Keratinocyte (primary cell): ENCODE data around the gene IDE. TPM values are rescaled to one million over a fixed set of nuclear protein-coding genes. Genes with fewer than 3 reads are reported as not detected.

Experiments used
- DNase-seq: peaks from one replicate; pipeline ENCODE4 v3.0.0-alpha.2; 2011; ENCODE audit warnings: low read depth, missing footprints, low spot score
- FAIRE-seq: peaks from 2 replicates; lab custom pipeline; 2011; peaks lifted over from hg19 to GRCh38; lab: Jason Lieb, UNC
- H2AFZ ChIP-seq: 2 replicates; pipeline ENCODE4 v1.6.0; 2012; ENCODE audit warnings: low read length, control low read depth, inconsistent platforms; ENCODE audit not compliant: control insufficient read depth
- H3K27ac ChIP-seq: 2 replicates; pipeline ENCODE4 v1.5.1; 2011; ENCODE audit warnings: low read length; ENCODE audit not compliant: control insufficient read depth, insufficient read depth
- H3K27me3 ChIP-seq: 3 replicates; pipeline ENCODE4 v1.6.0; 2011; ENCODE audit warnings: low read length; ENCODE audit not compliant: control insufficient read depth, insufficient read depth; ENCODE audit errors: extremely low read depth
- H3K36me3 ChIP-seq, 2 experiments: 2 replicates in 1 of 2; 3 replicates in 1 of 2; pipeline ENCODE4 v1.5.1; 2011; ENCODE audit warnings: low read length in 2 of 2, mild to moderate bottlenecking in 1 of 2; ENCODE audit not compliant: control insufficient read depth in 2 of 2, insufficient read depth in 2 of 2; ENCODE audit errors: extremely low read depth in 1 of 2
- H3K4me1 ChIP-seq: 3 replicates; pipeline ENCODE4 v1.5.1; 2011; ENCODE audit warnings: low read length; ENCODE audit not compliant: control insufficient read depth, insufficient read depth; ENCODE audit errors: extremely low read depth
- H3K4me2 ChIP-seq: 3 replicates; pipeline ENCODE4 v1.6.0; 2011; ENCODE audit warnings: low read depth, low read length; ENCODE audit not compliant: control insufficient read depth, insufficient read depth; ENCODE audit errors: extremely low read depth
- H3K4me3 ChIP-seq, 3 experiments: fragments of 200-600 bp in 1 of 3; sonication (generic) in 1 of 3; 2 replicates in 2 of 3; 3 replicates in 1 of 3; pipeline ENCODE4 v1.5.1; 2011 to 2016; ENCODE audit warnings: low read length in 3 of 3, mild to moderate bottlenecking in 3 of 3, control low read depth in 2 of 3, inconsistent platforms in 1 of 3, low read depth in 1 of 3, mixed read lengths in 1 of 3, mixed run types in 1 of 3, moderate library complexity in 1 of 3; ENCODE audit not compliant: control insufficient read depth in 2 of 3, insufficient read depth in 2 of 3; ENCODE audit errors: extremely low read depth in 1 of 3
- H3K79me2 ChIP-seq: 2 replicates; pipeline ENCODE4 v1.6.0; 2012; ENCODE audit warnings: low read length; ENCODE audit not compliant: control insufficient read depth, insufficient read depth
- H3K9ac ChIP-seq: 3 replicates; pipeline ENCODE4 v1.6.0; 2011; ENCODE audit warnings: low read length; ENCODE audit not compliant: control insufficient read depth, insufficient read depth; ENCODE audit errors: extremely low read depth
- H3K9me1 ChIP-seq: 3 replicates; pipeline ENCODE4 v1.6.0; 2011; ENCODE audit warnings: low read length; ENCODE audit not compliant: control insufficient read depth, insufficient read depth; ENCODE audit errors: extremely low read depth
- H3K9me3 ChIP-seq: 2 replicates; pipeline ENCODE4 v1.5.1; 2012; ENCODE audit warnings: low read depth, low read length; ENCODE audit not compliant: control insufficient read depth
- H4K20me1 ChIP-seq: 3 replicates; pipeline ENCODE4 v1.6.0; 2011; ENCODE audit warnings: low read length; ENCODE audit not compliant: control insufficient read depth, insufficient read depth; ENCODE audit errors: extremely low read depth
- EZH2 ChIP-seq: IDR thresholded peaks from one replicate; pipeline ENCODE4 v1.6.1; 2012; ENCODE audit warnings: inconsistent platforms, mild to moderate bottlenecking, low read length, moderate library complexity
- dilution Hi-C: fragments of 300-500 bp; cut with MboI; formaldehyde crosslinking; loops from one replicate; pipeline ENCODE4 v1.7.0; 2020; ENCODE audit warnings: low sequenced_read_pairs; ENCODE audit not compliant: extremely low pct_ligation_motif_present
- polyA plus RNA-seq, 5 experiments: library from polyadenylated mRNA; depleted of rRNA in 3 of 5; stranded (reverse) in 3 of 5; stranded (forward) in 1 of 5; unstranded in 1 of 5; fragments of >200 nt; gene quantifications; 1 replicate in 1 of 5; 2 replicates in 3 of 5; 3 replicates in 1 of 5; pipeline versions ENCODE4 v1.2.1 to v1.2.3, GENCODE V29; 2011 to 2012; ENCODE audit warnings: missing spikeins in 2 of 5, low read depth in 1 of 5, low replicate concordance in 1 of 5
- TF ChIP-seq, protein P1 (sequence below), 3 experiments: IDR thresholded peaks in 1 of 3; conservative IDR thresholded peaks in 1 of 3; optimal IDR thresholded peaks in 1 of 3; 2 replicates in 2 of 3; 3 replicates in 1 of 3; pipeline versions ENCODE3 to v1.5.1; 2011; ENCODE audit warnings: low read length in 3 of 3, mild to moderate bottlenecking in 3 of 3, moderate library complexity in 2 of 3, control low read depth in 1 of 3, inconsistent platforms in 1 of 3; ENCODE audit not compliant: insufficient read depth in 2 of 3; ENCODE audit errors: extremely low read depth in 1 of 3

Gene IDE
- polyA plus RNA-seq, 1 donor (not counting 4 experiments of a cell fraction or from before 2014, with no cell fraction given) = 24.4 TPM

DNA sequence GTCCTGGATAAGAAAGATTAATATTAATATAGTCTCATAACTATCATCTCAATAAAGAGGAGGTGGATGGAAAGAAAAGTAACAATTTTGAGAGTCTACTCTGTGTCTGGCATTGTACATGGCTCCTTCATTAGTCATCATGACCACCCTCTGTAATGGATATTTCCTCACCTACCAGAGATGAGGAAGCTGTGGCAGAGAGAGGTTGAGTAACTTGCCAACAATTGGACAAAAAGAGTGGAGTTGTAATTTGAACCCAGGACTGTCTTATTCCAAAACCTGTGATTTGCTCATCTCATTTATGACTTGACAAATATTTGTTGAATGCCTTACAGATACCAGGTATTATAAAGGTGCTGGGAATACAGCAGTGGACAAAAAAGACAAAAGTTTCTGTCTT, 2.1 kb upstream of the IDE start:
- FAIRE-seq = peak; percentile 81
- Histone ChIP-seq H3K4me2 (no peak overlapping the region), H3K79me2 (peaks cover 21% of the 10 kb centered on the region), H3K9me3 (no peaks in the 10 kb centered on the region), H3K36me3 (no peaks in the 10 kb centered on the region), H3K4me3 (no peak overlapping the region), H3K4me1 (peaks cover 23% of the 10 kb centered on the region), H3K9ac (no peak overlapping the region), H3K27ac (no peak overlapping the region), H3K9me1 (no peaks in the 10 kb centered on the region), H2AFZ (no peak overlapping the region), H4K20me1 (no peaks in the 10 kb centered on the region), H3K27me3 (no peaks in the 10 kb centered on the region)
- DNase-seq = no peak
- TF ChIP-seq EZH2 = no peak
- TF ChIP-seq, protein P1, sequence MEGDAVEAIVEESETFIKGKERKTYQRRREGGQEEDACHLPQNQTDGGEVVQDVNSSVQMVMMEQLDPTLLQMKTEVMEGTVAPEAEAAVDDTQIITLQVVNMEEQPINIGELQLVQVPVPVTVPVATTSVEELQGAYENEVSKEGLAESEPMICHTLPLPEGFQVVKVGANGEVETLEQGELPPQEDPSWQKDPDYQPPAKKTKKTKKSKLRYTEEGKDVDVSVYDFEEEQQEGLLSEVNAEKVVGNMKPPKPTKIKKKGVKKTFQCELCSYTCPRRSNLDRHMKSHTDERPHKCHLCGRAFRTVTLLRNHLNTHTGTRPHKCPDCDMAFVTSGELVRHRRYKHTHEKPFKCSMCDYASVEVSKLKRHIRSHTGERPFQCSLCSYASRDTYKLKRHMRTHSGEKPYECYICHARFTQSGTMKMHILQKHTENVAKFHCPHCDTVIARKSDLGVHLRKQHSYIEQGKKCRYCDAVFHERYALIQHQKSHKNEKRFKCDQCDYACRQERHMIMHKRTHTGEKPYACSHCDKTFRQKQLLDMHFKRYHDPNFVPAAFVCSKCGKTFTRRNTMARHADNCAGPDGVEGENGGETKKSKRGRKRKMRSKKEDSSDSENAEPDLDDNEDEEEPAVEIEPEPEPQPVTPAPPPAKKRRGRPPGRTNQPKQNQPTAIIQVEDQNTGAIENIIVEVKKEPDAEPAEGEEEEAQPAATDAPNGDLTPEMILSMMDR (optimal IDR thresholded peaks at IDR 0.05 in 1 of 3, IDR thresholded peaks at IDR 0.05 in 1 of 3, conservative IDR thresholded peaks at IDR 0.05 in 1 of 3; ENCODE audit: extremely low read depth in 1 of 3, insufficient read depth in 2 of 3, low read length in 3 of 3) = no peak
- dilution Hi-C loops = no loop called here

DNA sequence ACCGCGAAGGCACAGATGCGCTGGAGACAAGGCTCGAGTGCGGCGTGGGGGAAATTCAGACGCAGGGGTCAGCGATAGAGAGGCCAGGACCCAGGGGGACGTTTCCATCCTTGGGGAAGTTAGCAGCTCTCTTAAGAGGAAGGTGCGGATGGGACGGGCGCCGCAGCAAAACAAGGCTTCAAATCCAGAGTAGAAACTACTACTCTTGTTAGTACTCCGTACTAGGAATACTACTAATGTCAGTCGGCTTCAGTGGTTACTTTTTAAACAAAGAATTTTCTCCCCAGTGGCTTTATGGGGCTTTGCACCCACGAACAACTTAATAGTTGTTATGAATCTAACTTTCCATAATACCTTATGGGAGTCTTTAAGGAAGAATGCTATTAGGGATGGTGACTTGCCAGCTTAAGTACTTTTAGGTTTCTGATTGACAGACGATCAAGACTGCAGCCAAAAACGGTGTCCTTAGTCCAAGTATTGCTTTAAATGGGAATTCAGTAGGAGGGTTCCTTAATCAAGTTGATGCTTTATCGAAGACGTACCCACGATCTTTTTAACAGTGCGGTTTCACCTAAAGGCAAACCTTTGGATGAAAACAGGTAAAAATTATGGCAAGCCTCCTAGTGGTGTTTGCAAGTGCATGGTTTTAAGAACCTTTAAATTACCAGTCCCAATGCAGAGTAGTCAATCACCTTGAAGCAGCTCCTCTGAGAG, 812 bp upstream of the IDE start:
- DNase-seq (no peak), FAIRE-seq (peak; percentile 60)
- Histone ChIP-seq H3K4me2 (peak overlapping the region; percentile 97), H3K27ac (peak overlapping the region; percentile 87), H3K9ac (peak overlapping the region; percentile 91), H3K27me3 (no peaks in the 10 kb centered on the region), H3K36me3 (no peaks in the 10 kb centered on the region), H3K9me1 (no peaks in the 10 kb centered on the region), H3K4me3 (peak overlapping the region; percentile 66 to 93 (median 83)), H3K4me1 (peaks cover 23% of the 10 kb centered on the region), H3K9me3 (no peaks in the 10 kb centered on the region), H3K79me2 (peaks cover 29% of the 10 kb centered on the region), H4K20me1 (no peaks in the 10 kb centered on the region), H2AFZ (peak overlapping the region; percentile 95)
- dilution Hi-C loops = no loop called here
- no peak for TF ChIP-seq EZH2
- TF ChIP-seq, protein P1 (optimal IDR thresholded peaks at IDR 0.05 in 1 of 3, IDR thresholded peaks at IDR 0.05 in 1 of 3, conservative IDR thresholded peaks at IDR 0.05 in 1 of 3; ENCODE audit: extremely low read depth in 1 of 3, insufficient read depth in 2 of 3, low read length in 3 of 3) = peak in 1 of 3 experiments; percentile 29
